Breast epithelium (tissue), 4 donors: ENCODE results near the gene COX19. TPM values are rescaled to one million over a fixed set of nuclear protein-coding genes. Genes with fewer than 3 reads are reported as not detected.

Experiments used
- DNase-seq, 2 donors: peaks; one replicate each; pipeline ENCODE4 v3.0.0-alpha.2; 2019; ENCODE audit warnings: low spot score in 2 of 2
- H3K27ac ChIP-seq, 2 donors: fragments of 200-600 bp; sonication (generic) in 1 of 2; one replicate each; pipeline ENCODE4 v1.5.1; 2016 to 2019; ENCODE audit warnings: mild to moderate bottlenecking in 1 of 2
- H3K27me3 ChIP-seq, 2 donors: fragments of 200-600 bp; sonication (generic) in 1 of 2; one replicate each; pipeline versions ENCODE4 v1.5.1 to v1.6.0; 2017 to 2019; ENCODE audit warnings: control low read depth in 1 of 2, mild to moderate bottlenecking in 1 of 2
- H3K36me3 ChIP-seq: fragments of 200-600 bp; one replicate; pipeline ENCODE4 v1.5.1; 2019
- H3K4me1 ChIP-seq, 2 donors: fragments of 200-600 bp; sonication (generic); one replicate each; pipeline ENCODE4 v1.5.1; 2016 to 2019; ENCODE audit warnings: control low read depth in 1 of 2
- H3K4me3 ChIP-seq, 3 donors: fragments of 200-600 bp; sonication (generic); 1 replicate in 2 of 3; 2 replicates in 1 of 3; pipeline ENCODE4 v1.5.1; 2016 to 2019; ENCODE audit warnings: mild to moderate bottlenecking in 3 of 3, moderate library complexity in 2 of 3
- H3K9me3 ChIP-seq, 2 donors: fragments of 200-600 bp; sonication (generic) in 1 of 2; one replicate each; pipeline ENCODE4 v1.5.1; 2016 to 2019; ENCODE audit warnings: control low read depth in 1 of 2
- CTCF ChIP-seq, 3 donors: fragments of 450-650 bp; IDR thresholded peaks; one replicate each; pipeline ENCODE4 v1.5.1; 2016 to 2017; ENCODE audit warnings: antibody characterized with exemption in 3 of 3, mild to moderate bottlenecking in 3 of 3, moderate library complexity in 3 of 3
- POLR2A ChIP-seq: fragments of 450-650 bp; IDR thresholded peaks from one replicate; pipeline ENCODE4 v1.6.1; 2016; ENCODE audit warnings: antibody characterized with exemption, mild to moderate bottlenecking, moderate library complexity
- POLR2AphosphoS5 ChIP-seq, 3 donors: sonication (generic); formaldehyde crosslinking; IDR thresholded peaks; one replicate each; pipeline ENCODE4 v1.6.1; 2017; ENCODE audit warnings: antibody characterized with exemption in 3 of 3
- intact Hi-C: fragments of 100-400 bp; cut with DNase I; formaldehyde crosslinking; loops from one replicate; pipeline ENCODE4 v1.15.1; 2023; ENCODE audit warnings: low total_unique reads
- total RNA-seq, 3 donors: library from RNA; depleted of rRNA; stranded (reverse); fragments of >200 nt; gene quantifications; one replicate each; pipeline ENCODE4 v1.1.0, GENCODE V29; 2016

COX19 gene
- total RNA-seq, 3 donors from 2014 or later: 8.5 to 17.3 (median 8.8) TPM

GRCh38 chr7:983616-984071 lies 8.3 kb upstream of the COX19 start:
- no peak for DNase-seq
- TF ChIP-seq POLR2A: no peak
- no peak for TF ChIP-seq CTCF (IDR thresholded peaks at IDR 0.05)
- TF ChIP-seq POLR2AphosphoS5 (IDR thresholded peaks at IDR 0.05): no peak
- intact Hi-C loops: no loop called here
- H3K27me3 ChIP-seq: peaks cover 7 to 57% of the 10 kb centered on the region in 2 donors
- H3K36me3 ChIP-seq: no peaks in the 10 kb centered on the region
- no peak overlapping the region for H3K4me3 ChIP-seq
- peaks cover 0 to 4% of the 10 kb centered on the region in 2 donors for H3K4me1 ChIP-seq
- H3K27ac ChIP-seq: no peak overlapping the region
- no peaks in the 10 kb centered on the region for H3K9me3 ChIP-seq

DNA sequence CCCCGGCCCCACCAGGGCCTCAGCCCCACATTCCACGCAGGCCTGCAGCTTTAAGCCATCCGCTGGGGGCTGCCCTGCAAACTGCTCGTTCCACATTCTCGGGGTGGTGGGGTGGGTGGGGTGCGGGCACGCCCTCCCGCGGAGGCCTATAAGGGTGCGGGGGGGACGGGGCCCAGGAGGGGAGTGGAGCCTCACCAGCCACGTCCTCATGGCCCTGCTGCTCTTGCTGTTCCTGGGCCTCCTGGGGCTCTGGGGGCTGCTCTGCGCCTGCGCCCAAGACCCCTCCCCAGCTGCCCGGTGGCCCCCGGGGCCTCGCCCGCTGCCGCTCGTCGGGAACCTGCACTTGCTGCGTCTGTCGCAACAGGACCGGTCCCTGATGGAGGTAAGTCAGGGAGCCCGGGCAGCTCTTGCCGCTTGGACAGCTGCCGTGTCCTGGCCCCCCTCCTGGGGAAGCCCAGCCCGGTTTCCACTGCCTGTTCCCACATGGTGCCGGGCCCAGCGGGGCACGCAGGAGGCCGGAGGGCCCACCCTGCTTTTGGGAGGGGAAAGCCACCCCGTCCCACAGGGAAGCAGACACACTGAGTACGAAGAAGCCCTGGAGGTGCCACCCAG lies 7.8 kb upstream of the COX19 start, which contains the start of gene CYP2W1:
CYP2W1 (plus strand) TSS at position 178 of the 612 bp plus-strand sequence; CDS start at position 209, 31 bp downstream.
- Histone ChIP-seq H3K4me1 (no peaks in the 10 kb centered on the region), H3K27me3 (peaks cover 7 to 52% of the 10 kb centered on the region in 2 donors), H3K36me3 (no peaks in the 10 kb centered on the region), H3K9me3 (no peaks in the 10 kb centered on the region), H3K27ac (no peak within 1 kb of the TSS), H3K4me3 (no peak within 1 kb of the TSS)
- DNase-seq: no peak
- intact Hi-C loops: no loop called here
- TF ChIP-seq CTCF (IDR thresholded peaks at IDR 0.05) (no peak), POLR2A (no peak), POLR2AphosphoS5 (IDR thresholded peaks at IDR 0.05) (no peak)

DNA sequence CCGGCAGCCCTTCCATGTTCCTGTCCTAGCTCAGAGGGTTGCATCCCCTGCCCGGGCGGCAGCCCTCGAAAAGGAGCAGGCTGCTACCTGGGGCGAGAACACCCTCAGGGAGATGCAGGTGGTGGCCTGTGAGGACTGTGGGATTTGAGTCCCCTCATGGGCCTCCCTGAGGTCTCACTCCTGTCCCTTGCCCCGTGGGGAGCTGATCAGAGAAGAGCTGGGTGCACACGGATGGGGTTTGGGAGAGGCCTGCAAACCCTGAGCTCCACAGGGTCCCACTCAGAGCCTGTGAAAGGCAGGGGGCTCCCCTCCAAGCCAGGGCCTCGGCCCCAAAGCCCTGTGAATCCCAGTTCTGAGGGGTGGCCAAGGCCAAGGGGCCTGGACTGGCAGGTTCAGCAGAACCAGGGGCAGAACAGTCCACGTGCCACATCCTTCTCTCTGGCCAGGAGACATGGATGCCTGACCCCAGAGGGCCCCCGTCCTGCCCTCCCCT lies 7.2 kb upstream of the COX19 start:
- intact Hi-C loops: no loop called here
- Histone ChIP-seq H3K27ac (no peak overlapping the region), H3K4me3 (no peak overlapping the region), H3K36me3 (no peaks in the 10 kb centered on the region), H3K9me3 (no peaks in the 10 kb centered on the region), H3K4me1 (no peaks in the 10 kb centered on the region), H3K27me3 (peaks cover 2 to 47% of the 10 kb centered on the region in 2 donors)
- DNase-seq: no peak
- TF ChIP-seq POLR2AphosphoS5 (IDR thresholded peaks at IDR 0.05) (no peak), POLR2A (no peak), CTCF (IDR thresholded peaks at IDR 0.05) (no peak)

- no peaks in the 10 kb centered on the region for H3K4me1 ChIP-seq
- intact Hi-C loops: no loop called here
- no peak overlapping the region for H3K4me3 ChIP-seq
- H3K36me3 ChIP-seq: no peaks in the 10 kb centered on the region
- TF ChIP-seq POLR2A (no peak), POLR2AphosphoS5 (IDR thresholded peaks at IDR 0.05) (no peak), CTCF (IDR thresholded peaks at IDR 0.05) (no peak)
- H3K27me3 ChIP-seq: peaks cover 0 to 41% of the 10 kb centered on the region in 2 donors
- no peak for DNase-seq
- no peak overlapping the region for H3K27ac ChIP-seq
- H3K9me3 ChIP-seq: no peaks in the 10 kb centered on the region
Observed at GRCh38 chr7:981793-982510, 6.6 kb upstream of the COX19 start.
